GM18867 (cell line): Measurements from ENCODE around the gene RASSF5.

Experiments
- ATAC-seq: cut with Tn5 transposase; IDR thresholded peaks from one replicate; pipeline ENCODE4 v1.9.1; 2021; ENCODE audit warnings: mild to moderate bottlenecking, moderate library complexity; ENCODE audit not compliant: unreplicated experiment

The RASSF5 gene

GRCh38 chr1:206507284-206508129, at the start of gene RASSF5:
Gene RASSF5, plus strand, starts transcription at chr1:206507531. Its CDS starts 72 bp downstream, at chr1:206507603.
- peak; percentile 54 for ATAC-seq

GRCh38 chr1:206459703-206460102, 47.6 kb upstream of the RASSF5 start:
- ATAC-seq: no peak

- no peak for ATAC-seq
Observed at GRCh38 chr1:206460836-206461426, 46.4 kb upstream of the RASSF5 start.

- ATAC-seq: no peak
Observed at GRCh38 chr1:206461602-206462455, 45.5 kb upstream of the RASSF5 start.

- no peak for ATAC-seq
Observed at GRCh38 chr1:206463137-206463536, 44.2 kb upstream of the RASSF5 start.

GRCh38 chr1:206463911-206464310, 43.4 kb upstream of the RASSF5 start:
- ATAC-seq: no peak

GRCh38 chr1:206464456-206464964, 42.8 kb upstream of the RASSF5 start:
- ATAC-seq: no peak

GRCh38 chr1:206465951-206466350, 41.4 kb upstream of the RASSF5 start:
- ATAC-seq: no peak

- no peak for ATAC-seq
Observed at GRCh38 chr1:206466840-206467649, 40.3 kb upstream of the RASSF5 start.

GRCh38 chr1:206467915-206468314, 39.4 kb upstream of the RASSF5 start:
- ATAC-seq: no peak

- ATAC-seq: no peak
Observed at GRCh38 chr1:206468571-206468970, 38.8 kb upstream of the RASSF5 start.

GRCh38 chr1:206469411-206469932, 37.9 kb upstream of the RASSF5 start:
- no peak for ATAC-seq

GRCh38 chr1:206469933-206470691, 37.2 kb upstream of the RASSF5 start, which contains the start of gene IKBKE:
Gene IKBKE, plus strand, starts transcription at chr1:206470476. Its CDS starts 2,752 bp downstream, at chr1:206473228.
- ATAC-seq: peak; percentile 62

GRCh38 chr1:206470692-206471414, 36.5 kb upstream of the RASSF5 start:
- ATAC-seq: peak; percentile 19

GRCh38 chr1:206471415-206471801, 35.9 kb upstream of the RASSF5 start:
- no peak for ATAC-seq

GRCh38 chr1:206472024-206472423, 35.3 kb upstream of the RASSF5 start:
- ATAC-seq: no peak

GRCh38 chr1:206472454-206472853, 34.9 kb upstream of the RASSF5 start:
- no peak for ATAC-seq

GRCh38 chr1:206472886-206473285, 34.4 kb upstream of the RASSF5 start:
- no peak for ATAC-seq

- no peak for ATAC-seq
Observed at GRCh38 chr1:206476058-206476457, 31.3 kb upstream of the RASSF5 start.
